HG03378 (cell line): Measurements from ENCODE around the gene PYDC1.
"Not testable (repeated sequence)": the region's sequence is repeated elsewhere in the genome, so short reads cannot be mapped to it uniquely, and the experiment has no call there.

Source experiments
- ATAC-seq: cut with Tn5 transposase; IDR thresholded peaks from one replicate; pipeline ENCODE4 v1.9.1; 2021; ENCODE audit warnings: mild to moderate bottlenecking, moderate library complexity; ENCODE audit not compliant: unreplicated experiment

Gene PYDC1

DNA sequence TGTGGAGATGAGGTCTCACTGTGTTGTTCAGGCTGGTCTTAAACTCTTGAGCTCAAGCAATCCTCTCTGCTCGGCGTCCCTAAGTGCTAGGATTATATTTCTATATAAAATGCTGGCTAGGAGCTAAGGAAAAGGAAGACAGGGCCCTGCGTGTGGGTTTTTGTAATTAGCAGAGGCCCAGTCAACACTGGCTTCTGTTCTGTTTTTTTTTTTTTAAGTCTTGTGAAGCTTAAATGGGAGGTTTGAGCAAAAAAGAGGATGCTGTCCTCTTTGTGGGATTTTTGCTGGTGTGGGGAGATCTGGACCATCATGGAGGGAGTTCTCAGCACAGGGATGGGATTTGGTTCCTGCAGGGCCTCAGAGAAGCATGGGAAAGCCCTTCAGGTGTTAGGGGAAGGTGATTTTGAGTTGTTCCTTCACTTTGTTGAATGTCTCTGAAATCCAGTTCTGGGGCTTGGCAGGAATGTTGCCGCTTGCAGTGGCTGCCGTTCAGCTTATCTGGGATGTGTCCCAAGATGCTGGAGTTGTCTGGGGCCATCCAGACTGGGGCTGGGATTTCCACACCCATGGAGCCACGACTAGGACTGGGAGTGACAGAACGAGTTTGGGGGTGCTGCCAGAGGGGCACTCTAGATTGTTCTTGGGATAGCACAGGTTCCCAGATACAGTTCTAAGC, 18.6 kb downstream of the PYDC1 start:
- no peak for ATAC-seq

DNA sequence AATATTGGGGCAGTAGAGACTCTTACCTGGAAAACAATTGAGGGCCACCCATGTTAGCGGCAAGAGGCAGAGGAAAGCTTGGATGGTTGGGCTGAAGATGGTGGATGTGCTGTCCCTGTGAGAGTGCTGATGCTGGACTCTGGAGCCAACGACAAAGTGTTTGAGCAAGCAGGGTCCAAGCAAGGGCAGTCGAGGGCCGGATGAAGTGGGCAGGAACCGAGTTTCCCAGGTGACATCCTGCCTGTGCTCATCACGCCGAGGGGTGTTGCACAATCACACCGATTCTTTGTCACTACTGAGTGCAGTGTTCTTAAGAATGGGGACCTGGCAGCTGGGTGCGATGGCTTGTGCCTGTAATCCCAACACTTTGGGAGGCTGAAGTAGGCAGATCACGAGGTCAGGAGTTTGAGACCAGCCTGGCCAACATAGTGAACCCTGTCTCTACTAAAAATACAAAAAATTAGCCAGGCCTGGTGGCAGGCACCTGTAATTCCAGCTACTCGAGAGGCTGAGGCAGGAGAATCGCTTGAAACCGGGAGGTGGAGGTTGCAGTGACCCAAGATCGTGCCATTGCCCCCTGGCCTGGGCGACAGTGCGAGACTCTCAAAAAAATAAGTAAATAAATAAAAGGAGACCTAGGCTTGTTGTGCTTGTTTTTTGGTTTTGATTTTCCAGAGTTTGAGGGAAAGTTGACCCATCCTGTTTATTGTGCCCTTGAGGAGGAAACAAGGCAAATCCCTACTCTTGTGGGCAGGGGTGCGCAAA, 20.4 kb downstream of the PYDC1 start:
- ATAC-seq: no peak

DNA sequence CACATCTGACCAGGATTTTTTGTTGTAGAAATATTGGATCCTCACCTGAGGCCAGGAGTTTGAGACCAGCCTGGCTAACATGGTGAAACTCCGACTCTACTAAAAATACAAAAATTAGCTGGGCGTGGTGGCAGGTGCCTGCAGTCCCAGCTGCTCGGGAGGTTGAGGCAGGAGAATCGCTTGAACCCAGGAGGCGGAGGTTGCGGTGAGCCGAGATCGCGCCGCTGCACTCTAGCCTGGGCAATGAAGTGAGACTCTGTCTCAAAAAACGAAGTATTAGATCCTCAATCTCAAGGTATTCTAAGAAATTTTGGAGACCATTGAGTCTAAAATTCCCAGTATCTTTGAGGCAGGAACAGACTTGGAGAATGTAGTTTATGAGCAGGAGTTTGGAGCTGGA, 21.1 kb downstream of the PYDC1 start:
- ATAC-seq: not testable (repeated sequence)

DNA sequence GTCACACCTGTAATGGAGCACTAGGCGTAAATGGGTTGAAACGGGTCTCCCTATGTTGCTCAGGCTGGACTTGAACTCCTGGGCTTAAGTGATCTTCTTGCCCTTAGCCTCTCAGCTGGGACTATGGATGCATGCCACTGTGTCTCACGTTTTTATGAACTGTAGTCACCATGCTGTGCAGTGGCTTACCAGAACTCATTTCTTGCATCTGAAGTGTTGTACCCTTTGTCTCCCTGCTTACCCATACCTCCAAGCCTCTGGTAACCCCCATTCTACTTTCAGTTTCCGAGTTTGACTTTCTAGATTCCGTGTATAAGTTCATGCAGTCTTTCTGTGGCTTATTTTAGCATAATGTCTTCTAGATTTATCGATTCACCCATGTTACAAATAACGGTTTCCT, 22.0 kb downstream of the PYDC1 start:
- no peak for ATAC-seq

DNA sequence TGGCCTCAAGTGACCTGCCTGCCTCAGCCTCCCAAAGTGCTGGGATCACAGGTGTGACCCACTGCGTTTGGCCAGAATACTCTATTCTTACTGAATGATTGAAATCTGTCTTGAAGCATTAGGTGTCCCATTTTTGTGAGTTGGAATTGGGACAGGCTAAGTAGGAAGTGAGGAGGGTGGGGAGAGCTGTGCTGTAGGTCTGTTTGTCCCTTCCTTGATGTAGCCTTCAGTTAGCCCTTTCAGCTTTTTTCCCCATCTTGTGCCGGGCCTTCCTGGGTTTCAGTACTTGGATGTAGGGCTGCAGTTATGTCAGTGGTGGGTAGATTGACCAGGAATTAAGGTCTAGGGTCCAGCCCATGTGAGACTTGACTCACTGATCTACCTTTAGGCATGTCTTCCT, 23.1 kb downstream of the PYDC1 start:
- ATAC-seq: no peak

DNA sequence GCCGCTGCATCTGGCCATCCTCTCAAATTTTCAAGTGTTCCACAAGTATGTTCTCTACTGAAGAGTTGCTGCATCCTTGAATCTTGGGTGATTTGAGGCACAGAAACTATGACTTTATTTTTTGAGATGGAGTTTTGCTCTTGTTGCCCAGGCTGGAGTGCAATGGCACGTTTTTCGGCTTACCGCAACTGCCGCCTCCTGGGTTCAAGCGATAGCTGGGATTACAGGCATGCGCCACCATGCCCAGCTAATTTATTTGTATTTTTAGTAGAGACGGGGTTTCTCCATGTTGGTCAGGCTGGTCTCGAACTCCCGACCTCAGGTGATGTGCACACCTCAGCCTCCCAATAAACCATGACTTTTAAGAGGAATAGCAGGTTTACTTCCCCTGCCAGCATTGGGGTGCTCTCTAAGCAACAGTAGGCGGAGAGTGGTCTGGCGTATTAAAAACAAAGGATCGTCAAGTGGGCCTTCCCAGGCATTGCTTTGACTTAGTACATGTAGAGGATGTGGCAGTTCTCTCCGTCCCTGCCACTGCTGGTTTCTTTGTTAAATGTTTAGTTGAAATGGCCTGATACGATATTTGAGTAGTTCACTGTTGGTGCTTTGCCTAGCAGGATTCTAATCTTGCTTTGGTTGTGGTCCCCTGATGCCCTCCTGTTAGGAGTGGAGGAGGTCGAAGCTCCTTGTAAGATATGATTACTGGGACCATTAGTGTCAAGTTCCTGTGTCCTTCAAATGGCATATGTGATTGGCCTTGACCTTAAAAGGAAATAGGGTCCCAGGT, 23.9 kb downstream of the PYDC1 start:
- no peak for ATAC-seq

DNA sequence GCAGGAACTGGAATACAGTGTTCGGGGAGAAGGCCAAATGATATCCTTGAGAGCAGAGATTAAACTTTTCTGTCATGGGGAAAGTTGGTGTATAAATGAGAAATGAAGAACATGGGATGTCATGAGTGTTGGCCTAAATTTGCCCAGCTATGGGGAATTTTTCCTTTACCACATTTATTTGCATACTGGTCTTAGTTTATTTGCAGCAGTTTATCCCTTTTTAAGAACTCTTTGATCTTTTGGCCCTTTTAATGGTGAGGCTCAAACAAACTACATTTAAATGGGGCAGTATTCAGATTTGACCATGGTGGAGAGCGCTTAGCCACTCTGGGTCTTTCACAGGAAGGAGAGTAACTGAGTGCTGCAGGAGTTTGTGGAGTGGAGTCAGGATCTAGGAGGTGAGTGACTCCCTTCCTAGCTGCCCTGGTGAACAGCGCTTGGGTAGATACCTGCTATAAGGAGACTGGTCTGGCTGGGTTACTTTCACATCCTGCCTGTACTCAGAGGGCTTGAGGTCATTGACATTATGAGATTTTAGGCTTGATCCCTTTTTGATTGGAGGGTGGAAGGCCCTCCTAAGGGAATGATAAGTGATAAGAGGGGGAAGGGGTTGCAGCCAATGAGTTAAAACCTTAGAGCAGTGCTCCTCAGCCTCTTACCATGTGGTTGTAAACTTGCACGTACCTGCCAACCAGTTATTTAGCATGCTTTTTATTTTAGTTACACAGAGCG, 25.1 kb downstream of the PYDC1 start:
- no peak for ATAC-seq

DNA sequence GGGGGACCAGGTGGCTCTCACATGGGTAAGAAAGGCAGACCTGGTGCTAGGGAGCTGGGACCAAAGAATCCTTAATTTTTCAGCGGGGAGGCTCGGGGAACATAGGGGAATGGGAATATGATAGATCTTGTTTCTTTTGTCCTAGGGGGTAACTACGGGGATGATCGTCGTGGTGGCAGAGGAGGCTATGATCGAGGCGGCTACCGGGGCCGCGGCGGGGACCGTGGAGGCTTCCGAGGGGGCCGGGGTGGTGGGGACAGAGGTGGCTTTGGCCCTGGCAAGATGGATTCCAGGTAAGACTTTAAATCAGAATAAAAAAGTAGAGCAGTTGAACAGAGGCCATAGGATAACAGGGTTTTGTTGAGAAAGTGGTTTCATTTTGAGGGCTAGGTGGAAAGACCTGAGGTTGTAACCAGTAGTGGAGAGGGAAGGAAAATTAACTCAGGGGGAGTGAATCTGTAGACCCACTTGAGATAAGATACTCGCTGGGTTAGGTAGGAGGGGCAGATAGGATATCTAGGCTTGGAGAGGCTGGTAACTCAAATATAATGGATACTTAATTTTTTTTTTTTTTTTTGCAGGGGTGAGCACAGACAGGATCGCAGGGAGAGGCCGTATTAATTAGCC, 26.0 kb downstream of the PYDC1 start:
- ATAC-seq: no peak

DNA sequence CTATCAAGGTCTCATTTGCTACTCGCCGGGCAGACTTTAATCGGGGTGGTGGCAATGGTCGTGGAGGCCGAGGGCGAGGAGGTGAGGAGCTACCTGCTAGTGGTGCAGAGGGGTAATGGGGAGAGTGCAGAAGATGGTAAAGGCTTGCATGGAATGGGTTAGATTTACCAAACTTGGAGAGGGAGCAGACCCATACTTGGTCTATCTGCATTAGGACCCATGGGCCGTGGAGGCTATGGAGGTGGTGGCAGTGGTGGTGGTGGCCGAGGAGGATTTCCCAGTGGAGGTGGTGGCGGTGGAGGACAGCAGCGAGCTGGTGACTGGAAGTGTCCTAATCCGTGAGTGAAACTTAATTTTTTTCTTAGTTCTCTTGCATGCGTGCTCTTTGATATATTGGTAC, 26.9 kb downstream of the PYDC1 start:
- ATAC-seq: no peak

DNA sequence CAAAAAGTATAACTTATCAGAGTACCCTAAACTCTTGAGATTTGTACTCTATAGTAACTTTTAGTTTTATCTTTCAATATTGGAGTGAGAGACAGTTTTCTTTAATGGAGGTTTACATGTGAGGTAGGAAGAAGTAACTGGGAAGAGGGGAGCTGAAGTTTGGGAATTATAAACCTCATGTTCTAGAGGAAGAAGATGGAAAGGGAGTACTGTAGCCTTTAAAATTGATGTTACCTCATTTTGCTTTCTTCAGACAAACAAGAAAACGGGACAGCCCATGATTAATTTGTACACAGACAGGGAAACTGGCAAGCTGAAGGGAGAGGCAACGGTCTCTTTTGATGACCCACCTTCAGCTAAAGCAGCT, 27.5 kb downstream of the PYDC1 start:
- no peak for ATAC-seq

DNA sequence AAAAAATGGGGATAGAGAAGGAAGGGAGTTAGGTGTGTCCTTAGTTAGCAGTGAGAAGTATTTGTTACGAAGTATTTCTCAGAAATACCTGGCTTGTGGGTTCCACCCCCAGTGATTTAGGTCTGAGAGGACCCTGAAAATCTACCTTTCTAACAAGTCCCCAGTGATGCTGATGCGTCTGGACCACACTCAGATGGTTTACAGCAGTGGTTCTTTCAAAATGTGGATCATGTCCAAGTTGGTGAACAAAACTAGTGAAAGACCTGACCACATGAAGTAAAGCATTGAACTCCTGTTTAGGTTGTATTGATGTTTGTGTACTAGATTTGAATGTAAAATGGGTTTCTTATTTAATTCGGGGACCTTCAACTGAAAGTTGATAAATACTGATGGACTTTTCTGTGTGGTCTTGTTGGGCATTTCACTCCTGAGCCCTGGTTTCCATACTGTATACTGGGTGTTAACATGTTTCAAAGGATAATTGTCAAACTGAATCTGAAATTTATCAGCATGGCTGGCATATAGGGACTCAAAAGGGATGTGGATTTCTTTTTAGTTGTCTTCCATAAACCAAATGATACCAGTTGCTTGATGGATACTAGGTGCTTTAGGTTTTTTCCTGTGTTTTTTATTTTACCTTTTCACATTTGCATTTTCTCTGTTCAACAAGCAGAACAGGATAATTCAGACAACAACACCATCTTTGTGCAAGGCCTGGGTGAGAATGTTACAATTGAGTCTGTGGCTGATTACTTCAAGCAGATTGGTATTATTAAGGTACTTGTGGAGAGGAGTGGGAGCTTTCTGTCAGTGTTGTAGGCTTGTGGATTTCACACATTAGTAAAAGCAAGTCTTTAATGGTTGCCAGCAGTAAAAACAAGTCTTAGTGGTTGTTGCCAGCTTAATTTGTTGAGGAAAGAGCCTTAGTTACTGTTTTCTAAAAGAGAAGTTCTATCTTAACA, 28.2 kb downstream of the PYDC1 start:
- ATAC-seq: no peak

DNA sequence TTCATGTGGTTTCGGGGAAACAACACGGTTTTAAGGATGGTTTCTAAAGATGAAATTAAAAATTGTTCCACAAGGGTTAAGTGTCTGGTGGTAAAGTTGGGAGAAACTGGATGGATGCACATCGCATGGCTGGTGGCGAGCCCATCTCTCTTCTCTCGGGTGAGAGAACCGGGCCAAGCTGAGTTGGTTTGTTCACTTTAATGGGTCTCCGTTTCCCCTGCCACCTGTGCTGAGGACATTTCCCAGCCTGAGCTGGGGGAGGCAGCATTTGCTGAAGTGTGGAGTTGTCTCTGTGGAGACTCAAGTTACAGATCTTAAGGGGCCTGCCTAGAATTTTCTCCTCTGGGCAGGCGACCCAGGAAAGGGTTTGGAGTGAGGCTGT, 29.1 kb downstream of the PYDC1 start:
- ATAC-seq: no peak

DNA sequence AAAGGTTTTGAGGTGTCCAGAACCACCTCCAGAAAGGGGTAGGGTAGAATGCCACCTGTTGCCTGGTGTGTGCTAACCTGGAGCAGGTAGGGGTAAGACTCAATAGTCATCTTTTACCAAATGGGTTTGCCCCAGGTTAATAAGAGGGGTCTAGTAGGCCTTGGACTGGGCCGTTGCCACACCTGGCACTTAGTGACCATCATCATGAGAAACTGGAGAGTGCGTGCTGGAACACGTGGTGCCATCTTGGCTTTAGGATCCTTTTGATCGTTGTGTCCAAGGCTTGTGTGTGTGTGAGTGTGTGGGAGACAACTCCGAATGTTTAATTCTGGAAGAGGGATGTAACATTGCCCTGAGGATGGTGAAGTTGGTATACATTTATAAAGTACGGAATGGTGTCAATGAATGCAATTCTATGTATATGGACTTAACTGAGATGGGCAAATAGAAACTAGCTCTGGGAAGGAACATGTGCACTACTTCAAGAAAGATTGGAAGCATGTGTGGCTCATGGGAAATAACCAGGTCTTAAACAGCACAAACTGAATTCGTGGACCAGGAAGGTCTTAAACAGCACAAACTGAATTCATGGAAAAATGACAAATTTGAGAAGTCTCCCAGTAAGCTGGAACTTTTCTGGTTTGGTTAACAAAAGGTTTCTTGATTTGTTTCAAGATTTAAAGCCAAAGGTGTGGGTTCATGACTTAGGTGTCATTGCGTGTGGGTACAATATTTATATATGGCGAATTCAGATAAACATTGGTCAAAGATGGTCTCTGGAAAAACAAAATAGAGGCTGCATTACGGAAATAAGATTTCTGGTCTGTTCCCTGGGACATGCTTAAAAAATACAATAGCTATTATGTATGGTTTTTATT, 29.8 kb downstream of the PYDC1 start:
- no peak for ATAC-seq

DNA sequence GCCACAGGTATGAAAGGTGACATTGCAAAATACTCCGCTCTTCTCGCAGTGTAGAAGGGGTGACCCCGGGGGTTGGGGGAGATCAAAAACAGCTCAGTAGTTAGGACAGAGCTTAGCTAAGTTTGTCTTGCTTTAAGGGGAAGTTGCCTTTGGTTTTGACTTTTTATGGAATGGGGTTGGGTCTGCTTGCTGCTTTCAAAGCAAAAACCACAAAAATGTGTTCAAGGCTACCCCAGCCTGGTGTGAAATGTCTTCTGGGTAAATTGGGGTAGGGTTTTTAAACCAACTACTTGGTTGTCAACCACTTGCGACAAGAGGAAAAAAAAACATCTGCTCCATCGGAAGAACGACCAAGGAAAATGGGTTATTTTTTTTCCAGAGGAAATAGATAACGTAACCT, 30.8 kb downstream of the PYDC1 start:
- no peak for ATAC-seq

DNA sequence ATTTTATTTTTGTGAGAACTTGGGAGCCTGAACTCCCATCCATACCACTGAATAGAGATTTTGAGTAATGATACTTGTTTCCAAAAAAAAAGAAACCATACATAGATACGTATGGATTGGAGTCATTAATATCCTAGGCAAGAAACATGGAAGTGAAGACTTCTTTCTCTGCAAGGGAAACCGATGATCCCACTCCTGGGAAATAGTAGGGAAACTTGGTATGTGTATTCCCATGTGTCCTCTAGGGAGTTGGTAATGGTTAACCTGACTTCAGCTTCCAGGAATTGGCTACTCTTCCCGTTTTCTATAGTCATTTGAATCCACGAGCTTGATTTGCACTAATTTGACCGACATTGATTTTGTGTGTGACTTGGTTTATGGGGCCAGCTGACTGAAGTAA, 31.6 kb downstream of the PYDC1 start:
- ATAC-seq: no peak

DNA sequence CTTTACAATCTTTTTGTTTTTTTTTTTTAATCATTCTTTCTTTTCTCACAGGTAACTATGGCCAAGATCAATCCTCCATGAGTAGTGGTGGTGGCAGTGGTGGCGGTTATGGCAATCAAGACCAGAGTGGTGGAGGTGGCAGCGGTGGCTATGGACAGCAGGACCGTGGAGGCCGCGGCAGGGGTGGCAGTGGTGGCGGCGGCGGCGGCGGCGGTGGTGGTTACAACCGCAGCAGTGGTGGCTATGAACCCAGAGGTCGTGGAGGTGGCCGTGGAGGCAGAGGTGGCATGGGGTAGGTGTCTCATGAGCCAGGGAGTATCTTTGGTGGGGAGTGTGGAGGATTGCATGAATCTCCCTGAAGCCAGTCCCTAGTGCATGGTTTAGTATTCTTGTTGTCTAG, 32.0 kb downstream of the PYDC1 start:
- no peak for ATAC-seq

DNA sequence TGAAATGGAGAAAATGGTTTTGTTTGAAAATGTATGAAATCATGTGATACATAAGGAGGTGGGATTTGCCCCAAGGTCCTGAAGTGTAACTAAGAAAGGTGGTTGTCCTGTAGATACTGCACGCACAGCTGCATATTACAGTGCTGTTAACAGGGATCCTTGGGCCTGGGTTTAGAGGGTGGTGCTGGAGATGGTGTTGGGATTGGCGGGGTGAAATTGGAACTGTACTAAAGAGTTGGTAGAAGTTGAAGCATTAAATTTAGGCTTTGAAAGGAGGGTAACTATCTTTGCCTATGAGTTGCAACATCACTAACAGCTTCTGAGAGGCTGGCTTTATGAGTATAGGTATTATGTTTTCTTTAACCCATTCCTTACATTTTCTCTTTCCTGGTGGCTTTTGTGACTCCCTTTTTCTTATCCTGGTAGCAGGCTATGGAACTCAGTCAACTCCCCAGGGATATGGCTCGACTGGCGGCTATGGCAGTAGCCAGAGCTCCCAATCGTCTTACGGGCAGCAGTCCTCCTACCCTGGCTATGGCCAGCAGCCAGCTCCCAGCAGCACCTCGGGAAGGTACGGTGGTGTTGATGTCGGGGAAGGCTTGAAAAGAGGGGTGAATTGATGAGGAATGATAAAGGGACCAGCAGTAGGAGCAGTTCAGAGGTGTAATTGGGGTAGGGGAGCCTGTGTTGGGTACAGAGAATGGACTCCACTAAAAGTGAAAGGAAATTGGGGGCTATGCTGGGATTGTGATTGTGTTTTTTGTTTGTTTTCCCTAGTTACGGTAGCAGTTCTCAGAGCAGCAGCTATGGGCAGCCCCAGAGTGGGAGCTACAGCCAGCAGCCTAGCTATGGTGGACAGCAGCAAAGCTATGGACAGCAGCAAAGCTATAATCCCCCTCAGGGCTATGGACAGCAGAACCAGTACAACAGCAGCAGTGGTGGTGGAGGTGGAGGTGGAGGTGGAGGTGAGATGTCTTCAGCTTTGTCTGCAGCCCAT, 33.2 kb downstream of the PYDC1 start:
- no peak for ATAC-seq

DNA sequence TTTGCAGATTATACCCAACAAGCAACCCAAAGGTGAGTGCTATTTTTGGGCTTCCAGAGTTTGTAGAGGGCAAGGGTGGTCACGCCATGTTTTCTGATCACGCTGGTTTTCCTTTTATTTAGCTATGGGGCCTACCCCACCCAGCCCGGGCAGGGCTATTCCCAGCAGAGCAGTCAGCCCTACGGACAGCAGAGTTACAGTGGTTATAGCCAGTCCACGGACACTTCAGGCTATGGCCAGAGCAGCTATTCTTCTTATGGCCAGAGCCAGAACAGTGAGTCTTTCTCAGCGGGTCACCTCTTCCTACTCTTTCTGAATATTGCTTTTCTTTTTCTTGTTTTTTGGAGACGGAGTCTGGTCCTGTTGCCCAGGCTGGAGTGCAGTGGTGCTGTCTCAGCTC, 34.5 kb downstream of the PYDC1 start:
- no peak for ATAC-seq
